ENCODE measurements around the gene CCDC7. TPM values are rescaled to one million over a fixed set of nuclear protein-coding genes. Genes with fewer than 3 reads are reported as not detected.

The CCDC7 gene
- total and polyA plus RNA-seq, 10 of the 15 experiments (the other 5 are each of a cell fraction or from before 2014, with no cell fraction given), result 1.8 to 5.6 (median 3.4) TPM

DNA sequence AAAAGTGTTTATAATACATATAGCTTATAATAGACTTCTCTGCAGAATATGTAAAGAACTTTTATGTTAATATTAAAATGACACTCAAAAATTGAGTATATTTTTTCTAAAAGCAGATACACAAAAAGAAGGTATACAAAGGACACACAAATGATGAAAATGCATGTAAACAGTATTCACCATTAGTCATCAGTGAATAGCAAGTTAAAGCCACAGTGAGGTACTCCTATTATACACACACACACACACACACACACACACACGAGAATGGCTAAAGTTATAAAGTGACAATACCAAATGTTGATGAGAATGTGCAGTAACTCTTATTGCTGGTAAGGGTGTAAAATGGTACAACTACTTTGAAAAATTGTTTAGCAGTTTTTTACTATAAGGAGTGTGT, 419.2 kb downstream of the CCDC7 start (continued):
- TF ChIP-seq, protein P1, sequence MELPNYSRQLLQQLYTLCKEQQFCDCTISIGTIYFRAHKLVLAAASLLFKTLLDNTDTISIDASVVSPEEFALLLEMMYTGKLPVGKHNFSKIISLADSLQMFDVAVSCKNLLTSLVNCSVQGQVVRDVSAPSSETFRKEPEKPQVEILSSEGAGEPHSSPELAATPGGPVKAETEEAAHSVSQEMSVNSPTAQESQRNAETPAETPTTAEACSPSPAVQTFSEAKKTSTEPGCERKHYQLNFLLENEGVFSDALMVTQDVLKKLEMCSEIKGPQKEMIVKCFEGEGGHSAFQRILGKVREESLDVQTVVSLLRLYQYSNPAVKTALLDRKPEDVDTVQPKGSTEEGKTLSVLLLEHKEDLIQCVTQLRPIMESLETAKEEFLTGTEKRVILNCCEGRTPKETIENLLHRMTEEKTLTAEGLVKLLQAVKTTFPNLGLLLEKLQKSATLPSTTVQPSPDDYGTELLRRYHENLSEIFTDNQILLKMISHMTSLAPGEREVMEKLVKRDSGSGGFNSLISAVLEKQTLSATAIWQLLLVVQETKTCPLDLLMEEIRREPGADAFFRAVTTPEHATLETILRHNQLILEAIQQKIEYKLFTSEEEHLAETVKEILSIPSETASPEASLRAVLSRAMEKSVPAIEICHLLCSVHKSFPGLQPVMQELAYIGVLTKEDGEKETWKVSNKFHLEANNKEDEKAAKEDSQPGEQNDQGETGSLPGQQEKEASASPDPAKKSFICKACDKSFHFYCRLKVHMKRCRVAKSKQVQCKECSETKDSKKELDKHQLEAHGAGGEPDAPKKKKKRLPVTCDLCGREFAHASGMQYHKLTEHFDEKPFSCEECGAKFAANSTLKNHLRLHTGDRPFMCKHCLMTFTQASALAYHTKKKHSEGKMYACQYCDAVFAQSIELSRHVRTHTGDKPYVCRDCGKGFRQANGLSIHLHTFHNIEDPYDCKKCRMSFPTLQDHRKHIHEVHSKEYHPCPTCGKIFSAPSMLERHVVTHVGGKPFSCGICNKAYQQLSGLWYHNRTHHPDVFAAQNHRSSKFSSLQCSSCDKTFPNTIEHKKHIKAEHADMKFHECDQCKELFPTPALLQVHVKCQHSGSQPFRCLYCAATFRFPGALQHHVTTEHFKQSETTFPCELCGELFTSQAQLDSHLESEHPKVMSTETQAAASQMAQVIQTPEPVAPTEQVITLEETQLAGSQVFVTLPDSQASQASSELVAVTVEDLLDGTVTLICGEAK (IDR thresholded peaks at IDR 0.05; ENCODE audit: borderline replicate concordance), result no peak
- TF ChIP-seq FOXK2 (IDR thresholded peaks at IDR 0.05), result no peak

DNA sequence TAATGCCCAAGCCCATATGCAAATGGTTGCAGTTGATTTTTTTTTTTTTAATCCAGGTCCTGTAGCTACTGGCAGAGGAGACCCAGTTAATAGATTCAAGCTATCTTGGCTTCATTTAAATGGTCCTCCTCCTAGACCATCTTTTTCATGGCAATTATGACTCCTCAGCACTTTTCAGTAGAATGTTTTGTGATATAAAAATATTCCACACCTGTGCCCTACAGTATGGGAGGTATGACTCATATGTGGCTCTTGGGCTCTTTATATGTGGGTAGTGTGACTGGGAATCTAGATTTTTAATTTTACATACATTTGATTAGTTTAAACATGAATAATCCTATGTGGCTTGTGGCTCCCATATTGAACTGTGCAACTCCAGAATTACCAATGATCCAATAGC, 432.0 kb downstream of the CCDC7 start:
- Histone ChIP-seq H3K36me3 (ENCODE audit: control insufficient read depth in 2 of 2, insufficient read depth in 2 of 2, low read length in 1 of 2) (no peaks in the 10 kb centered on the region), H3K27ac (ENCODE audit: control insufficient read depth, insufficient read depth) (no peak overlapping the region), H2AFZ (ENCODE audit: control insufficient read depth, low read depth, low read length) (no peak overlapping the region), H3K27me3 (replicated peaks in 1 of 2; ENCODE audit: control insufficient read depth in 2 of 2, insufficient read depth in 2 of 2, low read length in 1 of 2) (no peaks in the 10 kb centered on the region), H4K20me1 (ENCODE audit: control insufficient read depth, insufficient read depth) (no peaks in the 10 kb centered on the region), H3K4me1 (ENCODE audit: control insufficient read depth, insufficient read depth, low read length) (no peaks in the 10 kb centered on the region), H3K9ac (ENCODE audit: control insufficient read depth, insufficient read depth, low read length) (no peak overlapping the region), H3K79me2 (ENCODE audit: control insufficient read depth, insufficient read depth, low read length) (no peaks in the 10 kb centered on the region), H3K4me3 (no peak overlapping the region), H3K9me3 (replicated peaks; ENCODE audit: control insufficient read depth, insufficient read depth, low read length) (no peaks in the 10 kb centered on the region), H3K4me2 (ENCODE audit: control insufficient read depth, insufficient read depth) (no peak overlapping the region)
- POLR2A ChIA-PET, result no interaction called here
- CTCF ChIA-PET, result interaction anchor here (0.6 to 1.2 kb wide), 3 partner anchors 35 to 132 kb away, joined by 3 to 4 read pairs (median 3); no protein-coding TSS in a partner anchor
- intact Hi-C loops (cut with micrococcal nuclease; ENCODE audit: unreplicated experiment) (no loop called here), in situ Hi-C loops (cut with MboI) (no loop called here)
- DNase-seq (ENCODE audit: low read depth, low spot score) (no peak), ATAC-seq (no peak), FAIRE-seq (no peak)
- no TSS peak for BruUV-seq (replicated peaks)
- RAD21 ChIA-PET (ENCODE audit: unreplicated experiment), result no interaction called here
- SMC1A ChIA-PET (ENCODE audit: uncharacterized antibody, unreplicated experiment), result no interaction called here
- TF ChIP-seq, protein P2, sequence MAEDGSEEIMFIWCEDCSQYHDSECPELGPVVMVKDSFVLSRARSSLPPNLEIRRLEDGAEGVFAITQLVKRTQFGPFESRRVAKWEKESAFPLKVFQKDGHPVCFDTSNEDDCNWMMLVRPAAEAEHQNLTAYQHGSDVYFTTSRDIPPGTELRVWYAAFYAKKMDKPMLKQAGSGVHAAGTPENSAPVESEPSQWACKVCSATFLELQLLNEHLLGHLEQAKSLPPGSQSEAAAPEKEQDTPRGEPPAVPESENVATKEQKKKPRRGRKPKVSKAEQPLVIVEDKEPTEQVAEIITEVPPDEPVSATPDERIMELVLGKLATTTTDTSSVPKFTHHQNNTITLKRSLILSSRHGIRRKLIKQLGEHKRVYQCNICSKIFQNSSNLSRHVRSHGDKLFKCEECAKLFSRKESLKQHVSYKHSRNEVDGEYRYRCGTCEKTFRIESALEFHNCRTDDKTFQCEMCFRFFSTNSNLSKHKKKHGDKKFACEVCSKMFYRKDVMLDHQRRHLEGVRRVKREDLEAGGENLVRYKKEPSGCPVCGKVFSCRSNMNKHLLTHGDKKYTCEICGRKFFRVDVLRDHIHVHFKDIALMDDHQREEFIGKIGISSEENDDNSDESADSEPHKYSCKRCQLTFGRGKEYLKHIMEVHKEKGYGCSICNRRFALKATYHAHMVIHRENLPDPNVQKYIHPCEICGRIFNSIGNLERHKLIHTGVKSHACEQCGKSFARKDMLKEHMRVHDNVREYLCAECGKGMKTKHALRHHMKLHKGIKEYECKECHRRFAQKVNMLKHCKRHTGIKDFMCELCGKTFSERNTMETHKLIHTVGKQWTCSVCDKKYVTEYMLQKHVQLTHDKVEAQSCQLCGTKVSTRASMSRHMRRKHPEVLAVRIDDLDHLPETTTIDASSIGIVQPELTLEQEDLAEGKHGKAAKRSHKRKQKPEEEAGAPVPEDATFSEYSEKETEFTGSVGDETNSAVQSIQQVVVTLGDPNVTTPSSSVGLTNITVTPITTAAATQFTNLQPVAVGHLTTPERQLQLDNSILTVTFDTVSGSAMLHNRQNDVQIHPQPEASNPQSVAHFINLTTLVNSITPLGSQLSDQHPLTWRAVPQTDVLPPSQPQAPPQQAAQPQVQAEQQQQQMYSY (CRISPR knock-in tag; IDR thresholded peaks at IDR 0.05), result no peak
- TF ChIP-seq IKZF1 (conservative IDR thresholded peaks at IDR 0.05) (no peak), BACH1 (IDR thresholded peaks at IDR 0.05; ENCODE audit: borderline replicate concordance) (no peak), CTCF (IDR thresholded peaks at IDR 0.05 in 2 of 3, conservative IDR thresholded peaks at IDR 0.05 in 1 of 3; ENCODE audit: control insufficient read depth in 2 of 3, extremely low read depth in 1 of 3, insufficient read depth in 1 of 3, low read depth in 3 of 3, low read length in 3 of 3) (no peak), RBBP5 (conservative IDR thresholded peaks at IDR 0.05) (no peak), CHD1 (IDR thresholded peaks at IDR 0.05; ENCODE audit: low read depth, low read length) (no peak), EP300 (IDR thresholded peaks at IDR 0.05; ENCODE audit: borderline replicate concordance in 1 of 2, control insufficient read depth in 1 of 2, low read depth in 2 of 2, low read length in 2 of 2) (no peak), RELA (IDR thresholded peaks at IDR 0.05; ENCODE audit: borderline replicate concordance, partially characterized antibody) (no peak), SIN3A (IDR thresholded peaks at IDR 0.05; ENCODE audit: low read depth, low read length) (no peak), TAF1 (IDR thresholded peaks at IDR 0.05; ENCODE audit: borderline replicate concordance, low read depth, low read length) (no peak), NFXL1 (IDR thresholded peaks at IDR 0.05; ENCODE audit: borderline replicate concordance) (no peak), ZNF274 (IDR thresholded peaks at IDR 0.05; ENCODE audit: insufficient read depth, insufficient read length) (no peak)
